ENCODE results near the gene PTBP2.

- no peak for TF ChIP-seq POLR2A (IDR thresholded peaks at IDR 0.05)
- no peak for TF ChIP-seq CTCF (IDR thresholded peaks at IDR 0.05)
Measured at GRCh38 chr1:96837057-96837780, 115.6 kb downstream of the PTBP2 start.

Data from body of pancreas (tissue), 4 donors.